GM12873 (cell line): ENCODE measurements around the gene CACNG6.

Experiments
- TF ChIP-seq, protein P1 (sequence below): IDR thresholded peaks from 2 replicates; pipeline ENCODE4 v1.5.1; 2012; ENCODE audit warnings: low read depth, mild to moderate bottlenecking, moderate library complexity, low read length, control low read depth; ENCODE audit not compliant: insufficient read depth; ENCODE audit errors: missing control alignments

CACNG6 gene

DNA sequence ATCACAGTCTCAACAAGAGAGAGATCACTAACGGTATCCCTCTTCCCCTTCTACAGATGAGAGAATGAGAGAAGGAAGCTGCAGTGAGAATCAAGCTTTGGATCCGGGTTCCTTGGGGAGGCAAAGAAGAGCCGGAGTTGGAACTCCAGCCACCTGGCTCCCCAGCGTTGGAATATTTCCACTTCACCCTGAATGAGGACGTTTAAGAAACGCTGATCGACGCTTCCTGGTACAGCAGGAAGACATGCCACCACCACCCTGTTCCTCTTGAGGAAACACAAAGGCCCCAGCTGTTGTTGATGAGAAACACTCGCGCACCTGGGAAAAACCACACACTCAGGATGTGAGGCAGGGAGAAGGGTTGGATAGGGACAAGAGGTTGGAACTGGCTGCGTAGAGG is 40.0 kb upstream of the CACNG6 start:
- TF ChIP-seq, protein P1, sequence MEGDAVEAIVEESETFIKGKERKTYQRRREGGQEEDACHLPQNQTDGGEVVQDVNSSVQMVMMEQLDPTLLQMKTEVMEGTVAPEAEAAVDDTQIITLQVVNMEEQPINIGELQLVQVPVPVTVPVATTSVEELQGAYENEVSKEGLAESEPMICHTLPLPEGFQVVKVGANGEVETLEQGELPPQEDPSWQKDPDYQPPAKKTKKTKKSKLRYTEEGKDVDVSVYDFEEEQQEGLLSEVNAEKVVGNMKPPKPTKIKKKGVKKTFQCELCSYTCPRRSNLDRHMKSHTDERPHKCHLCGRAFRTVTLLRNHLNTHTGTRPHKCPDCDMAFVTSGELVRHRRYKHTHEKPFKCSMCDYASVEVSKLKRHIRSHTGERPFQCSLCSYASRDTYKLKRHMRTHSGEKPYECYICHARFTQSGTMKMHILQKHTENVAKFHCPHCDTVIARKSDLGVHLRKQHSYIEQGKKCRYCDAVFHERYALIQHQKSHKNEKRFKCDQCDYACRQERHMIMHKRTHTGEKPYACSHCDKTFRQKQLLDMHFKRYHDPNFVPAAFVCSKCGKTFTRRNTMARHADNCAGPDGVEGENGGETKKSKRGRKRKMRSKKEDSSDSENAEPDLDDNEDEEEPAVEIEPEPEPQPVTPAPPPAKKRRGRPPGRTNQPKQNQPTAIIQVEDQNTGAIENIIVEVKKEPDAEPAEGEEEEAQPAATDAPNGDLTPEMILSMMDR: no peak

DNA sequence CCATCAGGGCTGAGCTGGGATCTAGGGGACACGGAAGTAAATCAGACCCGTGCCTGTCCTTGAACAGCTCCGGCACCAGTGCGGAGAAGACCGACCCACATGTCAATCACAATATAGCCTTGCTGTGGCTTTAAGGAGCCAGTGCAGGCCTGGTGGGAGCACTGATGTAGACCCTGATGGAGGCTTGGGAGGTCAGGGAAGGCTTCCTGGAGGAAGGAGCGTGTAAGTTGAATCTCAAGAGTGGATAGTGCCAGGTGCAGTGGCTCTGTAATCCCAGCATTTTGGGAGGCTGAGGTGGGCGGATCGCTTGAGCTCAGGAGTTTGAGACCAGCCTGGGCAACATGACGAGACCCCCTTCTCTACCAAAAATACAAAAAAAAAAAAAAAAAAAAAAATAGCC is 39.5 kb upstream of the CACNG6 start:
- TF ChIP-seq, protein P1: no peak

DNA sequence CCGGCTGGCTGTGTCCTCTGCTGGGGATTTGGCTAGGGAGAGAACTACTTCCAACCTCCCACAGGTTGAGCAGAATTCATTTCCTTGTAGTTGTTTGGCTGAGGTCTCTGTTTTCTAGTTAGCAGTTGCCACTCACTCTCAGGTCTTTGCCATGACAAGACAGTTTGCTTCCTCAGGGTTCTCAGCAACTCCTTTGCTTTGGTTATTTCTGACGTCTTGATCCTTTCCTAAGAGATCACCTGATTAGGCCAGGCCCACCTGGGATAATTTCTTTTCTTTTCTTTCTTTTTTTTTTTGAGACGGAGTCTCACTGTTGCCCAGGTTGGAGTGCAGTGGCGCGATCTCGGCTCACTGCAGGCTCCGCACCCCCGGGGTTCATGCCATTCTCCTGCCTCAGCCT is 38.1 kb upstream of the CACNG6 start:
- TF ChIP-seq, protein P1: no peak

DNA sequence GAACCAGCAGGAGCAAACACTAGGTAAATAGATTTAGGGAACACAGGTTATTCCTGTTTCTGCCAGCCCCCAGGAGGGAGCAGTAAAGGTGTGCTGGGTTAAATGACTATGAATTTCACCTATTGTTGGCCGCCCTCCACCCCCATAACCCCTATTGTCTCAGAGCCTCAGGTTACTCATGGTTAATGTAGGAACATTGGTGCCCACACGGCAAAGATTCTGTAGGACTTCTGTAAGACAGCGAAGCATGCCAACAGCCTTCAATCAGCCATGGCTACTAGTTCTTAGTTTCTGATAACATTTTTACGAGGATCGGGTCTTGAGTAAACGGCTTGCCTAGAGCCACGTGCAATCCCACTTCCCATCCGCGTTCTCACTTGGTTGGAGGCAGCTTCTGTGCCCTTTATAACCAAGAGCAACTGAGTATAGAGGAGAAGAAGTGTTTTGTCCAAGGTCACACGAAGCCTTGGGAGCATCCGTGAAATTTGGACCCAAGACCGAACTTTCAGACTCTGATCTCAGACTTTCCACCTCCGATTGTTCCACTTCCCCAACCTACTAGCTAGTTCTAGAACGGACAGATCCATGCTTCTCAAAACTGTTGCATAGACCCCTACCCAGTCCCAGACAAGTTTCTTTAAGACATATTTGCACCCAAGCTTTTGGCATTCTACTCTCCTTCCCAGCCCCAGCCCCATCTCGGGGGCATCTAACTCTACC is 33.8 kb upstream of the CACNG6 start:
- TF ChIP-seq, protein P1: no peak

DNA sequence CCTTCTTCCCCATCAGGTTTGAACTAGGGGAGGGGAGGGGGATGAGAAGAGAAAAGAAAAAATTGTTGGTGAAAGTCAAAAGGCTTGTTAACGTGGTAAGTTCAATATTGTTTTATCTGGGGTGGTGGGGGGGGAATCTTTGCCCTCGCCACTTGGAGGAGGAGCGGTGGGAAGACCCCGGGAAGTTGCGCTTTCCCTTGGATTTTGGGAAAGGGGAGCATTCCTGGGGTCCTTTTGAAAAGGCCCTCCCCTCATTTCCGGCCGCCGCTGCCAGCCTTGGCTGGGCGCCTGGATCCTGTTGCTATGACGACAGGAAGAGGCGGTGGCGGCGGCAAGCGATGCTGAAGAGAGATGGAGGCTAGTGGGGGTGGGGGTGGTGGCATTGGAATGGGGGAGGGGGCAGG is 33.3 kb upstream of the CACNG6 start:
- TF ChIP-seq, protein P1: no peak

DNA sequence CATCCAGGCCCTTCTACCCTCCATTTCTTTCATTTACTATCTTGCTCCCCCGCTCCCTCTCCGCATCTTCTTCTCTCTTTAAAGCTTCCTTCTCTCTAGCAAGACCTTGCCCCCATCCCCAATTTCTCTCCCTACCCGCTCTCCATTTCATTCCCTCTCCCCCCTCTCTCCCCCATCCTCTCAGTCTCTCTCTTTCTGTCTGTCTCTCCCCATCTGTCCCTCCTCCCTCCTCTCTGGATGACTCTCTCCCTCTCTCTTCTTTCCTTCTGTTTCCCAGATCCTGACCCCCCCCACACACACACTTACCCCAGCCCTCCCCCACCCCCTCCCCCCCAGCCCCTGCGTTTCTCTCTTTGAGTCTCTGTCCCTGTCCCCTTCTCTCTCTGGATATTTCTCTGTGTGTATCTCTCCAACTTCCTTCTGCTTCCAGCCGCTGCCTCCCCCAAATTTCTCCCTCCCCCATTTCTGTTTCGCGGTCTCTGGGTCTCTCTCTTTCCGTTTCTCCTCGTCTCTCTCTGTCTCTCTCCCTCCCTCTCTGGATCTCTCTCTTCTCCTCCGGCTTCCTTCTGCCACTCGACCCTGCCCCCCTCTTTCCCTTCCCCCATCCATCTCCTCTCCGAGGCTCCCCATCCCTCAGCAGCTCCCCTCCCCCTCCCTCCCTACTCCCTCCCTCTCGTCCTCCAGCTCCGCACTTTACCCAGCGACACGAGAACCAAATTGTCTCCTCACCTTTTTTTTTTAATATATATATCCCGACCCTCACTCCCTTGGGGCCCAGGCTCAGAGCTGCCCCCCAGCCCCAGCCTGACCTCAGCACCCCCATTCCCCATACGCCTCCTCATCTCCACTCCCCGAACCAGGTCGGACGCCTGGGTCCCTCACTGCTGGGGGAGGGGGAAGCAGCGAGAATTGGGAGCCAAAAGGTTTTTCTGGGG is 32.3 kb upstream of the CACNG6 start:
- TF ChIP-seq, protein P1: no peak

DNA sequence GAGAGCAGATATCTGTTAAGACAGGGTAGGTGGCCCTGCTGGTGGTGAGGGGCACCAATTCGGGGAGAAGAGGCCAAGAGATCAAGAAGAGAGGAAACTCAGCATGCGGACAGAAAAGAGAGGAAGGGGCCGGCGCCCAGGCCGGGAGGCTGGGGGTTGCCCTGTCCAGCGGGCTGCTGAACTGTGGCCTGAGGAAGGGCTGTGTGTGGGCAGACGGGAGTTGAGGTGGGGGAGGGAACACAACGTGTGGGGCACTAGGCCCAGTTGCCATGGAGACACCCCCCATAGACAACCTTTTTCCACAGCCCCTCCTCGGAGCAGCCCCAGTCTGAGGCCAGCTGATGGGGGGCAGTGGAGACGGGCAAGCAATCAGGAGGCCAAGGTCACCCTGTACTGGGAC is 31.2 kb upstream of the CACNG6 start:
- TF ChIP-seq, protein P1: no peak
